K562 (cell line): ENCODE measurements around the gene ENOX2. TPM values are rescaled to one million over a fixed set of nuclear protein-coding genes. Genes with fewer than 3 reads are reported as not detected.
A peak's percentile ranks its signal among the peaks of the same experiment; 100 is the strongest.

ENCODE experiments used
- ATF1 ChIP-seq, 2 experiments: fragments of 450-650 bp in 1 of 2; IDR thresholded peaks; 2 replicates each; pipeline ENCODE4 v1.6.1; 2016; ENCODE audit warnings: missing compliant biosample characterization in 1 of 2, missing genetic modification characterization in 1 of 2
- CBFA2T2 ChIP-seq: fragments of 450-650 bp; conservative IDR thresholded peaks from 2 replicates; pipeline ENCODE4 v1.6.1; 2017; ENCODE audit warnings: mild to moderate bottlenecking
- CBX1 ChIP-seq: sonication (generic); IDR thresholded peaks from 2 replicates; pipeline ENCODE4 v1.6.1; 2016; ENCODE audit warnings: antibody characterized with exemption, low read depth, mild to moderate bottlenecking
- CREBBP ChIP-seq: IDR thresholded peaks from one replicate; pipeline ENCODE4 v1.6.1; 2012; ENCODE audit warnings: low read depth, mild to moderate bottlenecking, control low read depth, inconsistent platforms, low read length
- DDX20 ChIP-seq: fragments of 450-650 bp; IDR thresholded peaks from 2 replicates; pipeline ENCODE4 v1.6.1; 2016; ENCODE audit warnings: missing genetic modification characterization, low read depth, mild to moderate bottlenecking, missing compliant biosample characterization, moderate library complexity
- DEAF1 ChIP-seq: fragments of 450-650 bp; formaldehyde crosslinking; IDR thresholded peaks from 2 replicates; pipeline ENCODE4 v1.4.0; 2020; ENCODE audit warnings: mild to moderate bottlenecking, moderate library complexity
- DIDO1 ChIP-seq: fragments of 450-650 bp; IDR thresholded peaks from 2 replicates; pipeline ENCODE4 v1.6.1; 2016; ENCODE audit warnings: low read depth, missing biosample characterization, missing genetic modification characterization
- HDAC2 ChIP-seq: fragments of 450-650 bp; IDR thresholded peaks from 2 replicates; pipeline ENCODE4 v1.6.1; 2016; ENCODE audit warnings: mild to moderate bottlenecking
- HDAC6 ChIP-seq: IDR thresholded peaks from 2 replicates; pipeline ENCODE4 v1.6.1; 2012; ENCODE audit warnings: low read depth, mild to moderate bottlenecking, control low read depth, inconsistent platforms, low read length, moderate library complexity
- JUND ChIP-seq, 2 experiments: IDR thresholded peaks; 2 replicates in 1 of 2; 3 replicates in 1 of 2; pipeline ENCODE4 v1.6.1; 2011; ENCODE audit warnings: borderline replicate concordance in 2 of 2, low read depth in 2 of 2, low read length in 2 of 2, improper control_type of control experiment in 1 of 2, missing biosample characterization in 1 of 2, missing genetic modification characterization in 1 of 2, missing genetic modification reagents in 1 of 2
- LARP7 ChIP-seq: fragments of 450-650 bp; IDR thresholded peaks from 2 replicates; pipeline ENCODE4 v1.6.1; 2016
- MCM7 ChIP-seq, 2 experiments: fragments of 450-650 bp; IDR thresholded peaks; 2 replicates each; pipeline ENCODE4 v1.6.1; 2016 to 2018
- MEF2D ChIP-seq: conservative IDR thresholded peaks from 2 replicates; pipeline ENCODE4 v1.6.1; 2016; ENCODE audit warnings: low read depth, missing genetic modification characterization, missing compliant biosample characterization
- MIER1 ChIP-seq: fragments of 450-650 bp; IDR thresholded peaks from 2 replicates; pipeline ENCODE4 v1.6.1; 2016; ENCODE audit warnings: antibody characterized with exemption, mild to moderate bottlenecking, low read depth
- PHF21A ChIP-seq: fragments of 450-650 bp; IDR thresholded peaks from 2 replicates; pipeline ENCODE4 v1.6.1; 2017; ENCODE audit warnings: low read depth, borderline replicate concordance
- POLR2AphosphoS5 ChIP-seq: IDR thresholded peaks from 2 replicates; pipeline ENCODE4 v1.6.1; 2011; ENCODE audit warnings: mild to moderate bottlenecking, low read depth, low read length, moderate library complexity; ENCODE audit not compliant: control insufficient read depth, insufficient read depth
- PRPF4 ChIP-seq: fragments of 200-400 bp; formaldehyde crosslinking; IDR thresholded peaks from one replicate; pipeline ENCODE4 v1.6.1; 2017; ENCODE audit warnings: low read length, low read depth, mild to moderate bottlenecking; ENCODE audit not compliant: insufficient read depth, poor library complexity, severe bottlenecking
- RBBP5 ChIP-seq: fragments of 200-600 bp; sonication (generic); IDR thresholded peaks from 2 replicates; pipeline ENCODE4 v1.6.1; 2012; ENCODE audit warnings: borderline replicate concordance, mild to moderate bottlenecking, low read length, control low read depth, inconsistent platforms; ENCODE audit not compliant: insufficient read depth, poor library complexity, severe bottlenecking
- RFX1 ChIP-seq: fragments of 450-650 bp; IDR thresholded peaks from 2 replicates; pipeline ENCODE4 v1.6.1; 2016; ENCODE audit warnings: mild to moderate bottlenecking, moderate library complexity
- SREBF1 ChIP-seq: fragments of 150-350 bp; IDR thresholded peaks from 2 replicates; pipeline ENCODE4 v1.6.1; 2014; ENCODE audit warnings: antibody characterized with exemption, low read depth, low read length, borderline replicate concordance
- YBX1 ChIP-seq: fragments of 450-650 bp; IDR thresholded peaks from 2 replicates; pipeline ENCODE4 v1.7.1; 2016; ENCODE audit warnings: mild to moderate bottlenecking
- ZNF232 ChIP-seq: sonication (generic); formaldehyde crosslinking; IDR thresholded peaks from 2 replicates; pipeline ENCODE4 v1.8.0; 2022; ENCODE audit warnings: mild to moderate bottlenecking, missing genetic modification reagents
- ZNF274 ChIP-seq: IDR thresholded peaks from 2 replicates; pipeline ENCODE4 v1.6.1; 2011; ENCODE audit warnings: low read depth, mild to moderate bottlenecking, low read length, moderate library complexity, borderline replicate concordance
- ZNF280B ChIP-seq: fragments of 250-450 bp; sonication (Bioruptor Pico); IDR thresholded peaks from 2 replicates; pipeline ENCODE4 v1.5.1; 2021; ENCODE audit warnings: mild to moderate bottlenecking
- ZNF311 ChIP-seq: fragments of 250-450 bp; sonication (Bioruptor Pico); IDR thresholded peaks from 2 replicates; pipeline ENCODE4 v1.4.0; 2020; ENCODE audit warnings: mild to moderate bottlenecking, moderate library complexity
- ZNF436 ChIP-seq: fragments of 250-450, 450-650 bp; sonication (Bioruptor Pico); formaldehyde crosslinking; IDR thresholded peaks from 2 replicates; pipeline ENCODE4 v1.7.0; 2020; ENCODE audit warnings: mild to moderate bottlenecking
- ZNF780A ChIP-seq: fragments of 250-450 bp; sonication (Bioruptor Pico); IDR thresholded peaks from 2 replicates; pipeline ENCODE4 v1.5.0; 2021; ENCODE audit warnings: mild to moderate bottlenecking
- ZSCAN29 ChIP-seq: fragments of 450-650 bp; IDR thresholded peaks from 2 replicates; pipeline ENCODE4 v1.6.1; 2017
- polyA plus RNA-seq, 8 experiments: library from polyadenylated mRNA; depleted of rRNA in 4 of 8; stranded (reverse) in 5 of 8; unstranded in 3 of 8; fragments of >200 nt; fragmentation: Nextera tagmentation in 2 of 8; fragmentation: Illumina TruSeq in 1 of 8; extraction: Ambion mirVana in 2 of 8; extraction: Trizol in 1 of 8; gene quantifications; 2 replicates each; pipeline versions ENCODE4 v1.2.1 to v1.2.3, GENCODE V29; 2011 to 2014; ENCODE audit warnings: inconsistent platforms in 1 of 8, missing spikeins in 1 of 8
- total RNA-seq, 7 experiments: library from RNA; depleted of rRNA in 6 of 7; stranded (reverse); fragments of >200 nt in 6 of 7; fragmentation: Illumina TruSeq in 2 of 7; extraction: Trizol in 2 of 7; gene quantifications; 2 replicates each; pipeline versions ENCODE4 v1.2.1 to v1.2.3, GENCODE V29; 2011 to 2021; ENCODE audit warnings: low replicate concordance in 1 of 7

The ENOX2 gene
- total and polyA plus RNA-seq, 9 of the 15 experiments (the other 6 are each of a cell fraction or from before 2014, with no cell fraction given): 6.1 to 24.0 (median 13.8) TPM

- TF ChIP-seq ATF1 (CRISPR knock-in tag; IDR thresholded peaks at IDR 0.05) (no peak), ATF1 (tag; IDR thresholded peaks at IDR 0.05) (peak; percentile 42), SREBF1 (no peak), ZNF436 (no peak), YBX1 (no peak), JUND (IDR thresholded peaks at IDR 0.05; ENCODE audit: borderline replicate concordance, low read depth, low read length) (peak; percentile 38; the same call in 1 of the 2 replicates), JUND (tag; IDR thresholded peaks at IDR 0.05; ENCODE audit: borderline replicate concordance, low read depth, low read length) (peak; percentile 13; the same call in 2 of the 3 replicates), RBBP5 (peak; percentile 22), MCM7 (IDR thresholded peaks at IDR 0.05) (no peak), ZNF280B (no peak), ZNF274 (peak; percentile 41; the same call in 1 of the 2 replicates), DEAF1 (CRISPR knock-in tag) (no peak), PRPF4 (no peak), ZNF232 (no peak), DDX20 (tag) (no peak), ZNF311 (CRISPR knock-in tag) (no peak), MEF2D (tag) (no peak), ZSCAN29 (no peak), DIDO1 (tag) (no peak), HDAC2 (peak; percentile 75), CBFA2T2 (peak; percentile 95), LARP7 (no peak), RFX1 (no peak), MIER1 (no peak), HDAC6 (no peak), ZNF780A (CRISPR knock-in tag) (no peak), CREBBP (no peak), CBX1 (no peak), PHF21A (no peak), POLR2AphosphoS5 (peak; percentile 93)
Observed at GRCh38 chrX:130952266-130953043, 49.4 kb upstream of the ENOX2 start (continued).
